Right lobe of liver (tissue), 4 donors: Measurements from ENCODE around the gene EDARADD.

ENCODE experiments used
- CTCF ChIP-seq, 4 donors: fragments of 200-600 bp in 3 of 4; fragments of 450-650 bp in 1 of 4; IDR thresholded peaks; one replicate each; pipeline versions ENCODE4 v1.5.1 to v1.8.0; 2016 to 2022; ENCODE audit warnings: antibody characterized with exemption in 4 of 4, mild to moderate bottlenecking in 2 of 4
- POLR2A ChIP-seq: fragments of 450-650 bp; IDR thresholded peaks from one replicate; pipeline ENCODE4 v1.6.1; 2017; ENCODE audit warnings: antibody characterized with exemption, mild to moderate bottlenecking
- donor health status: DM: no; HTN: no; CAD: no.
- donor health status: DM: no; HTN: no; CAD: no.
- donor health status: DM: no; HTN: yes; CAD: no.

GRCh38 chr1:236422517-236422876 is 28.4 kb downstream of the EDARADD start:
- no peak for TF ChIP-seq CTCF (IDR thresholded peaks at IDR 0.05)
- TF ChIP-seq POLR2A: no peak
